Activated CD4-positive, alpha-beta memory T cell treated with anti-CD3 and anti-CD28 coated beads, Interleukin-2, amount 10 ng/mL, durations not matched to agents 7 days and 5 days (primary cell): ENCODE results near the gene COL5A1. TPM values are rescaled to one million over a fixed set of nuclear protein-coding genes. Genes with fewer than 3 reads are reported as not detected.

Experiments used
- CTCF ChIA-PET: fragments of 350-600 bp; sonication (Branson Sonifier 250); formaldehyde crosslinking; loops from one replicate; lab custom pipeline; 2021; ENCODE audit warnings: antibody characterized with exemption, inconsistent platforms; lab: Charles Lee
- POLR2A ChIA-PET: fragments of 350-600 bp; sonication (Branson Sonifier 250); formaldehyde crosslinking; loops from one replicate; lab custom pipeline; 2021; ENCODE audit warnings: antibody characterized with exemption; lab: Charles Lee
- DNase-seq: peaks from one replicate; pipeline ENCODE4 v3.0.0-alpha.2; 2020
- H3K27ac Mint-ChIP-seq: one replicate; pipeline ENCODE4 v1.8.0; 2021; ENCODE audit warnings: mild to moderate bottlenecking, mixed read lengths
- H3K27me3 Mint-ChIP-seq: one replicate; pipeline ENCODE4 v1.8.0; 2021; ENCODE audit warnings: mixed read lengths
- H3K36me3 Mint-ChIP-seq: one replicate; pipeline ENCODE4 v1.8.0; 2021; ENCODE audit warnings: low read depth, mixed read lengths
- H3K4me1 Mint-ChIP-seq: one replicate; pipeline ENCODE4 v1.8.0; 2021; ENCODE audit warnings: mixed read lengths
- H3K4me3 Mint-ChIP-seq: one replicate; pipeline ENCODE4 v1.8.0; 2021; ENCODE audit warnings: mild to moderate bottlenecking, mixed read lengths
- H3K9me3 Mint-ChIP-seq: one replicate; pipeline ENCODE4 v1.8.0; 2021; ENCODE audit warnings: mixed read lengths
- total RNA-seq, 2 experiments: library from RNA; stranded (reverse); gene quantifications; one replicate each; pipeline ENCODE4 v1.2.3, GENCODE V29; 2021

COL5A1 gene
- total RNA-seq, 2 experiments from 2014 or later = 0.10 to 0.13 TPM

GRCh38 chr9:134655101-134655500 is 13.5 kb downstream of the COL5A1 start:
- no peak for DNase-seq
- Mint-ChIP-seq H3K9me3 (peaks cover 6% of the 10 kb centered on the region), H3K27me3 (no peaks in the 10 kb centered on the region), H3K36me3 (no peaks in the 10 kb centered on the region), H3K4me3 (no peak overlapping the region), H3K4me1 (no peaks in the 10 kb centered on the region), H3K27ac (no peak overlapping the region)
- ChIA-PET CTCF (no interaction called here), POLR2A (no interaction called here)

- peaks cover 12% of the 10 kb centered on the region for H3K9me3 Mint-ChIP-seq
- POLR2A ChIA-PET = no interaction called here
- H3K4me3 Mint-ChIP-seq = no peak overlapping the region
- CTCF ChIA-PET = no interaction called here
- no peak for DNase-seq
- H3K27me3 Mint-ChIP-seq = no peaks in the 10 kb centered on the region
- no peak overlapping the region for H3K27ac Mint-ChIP-seq
- H3K36me3 Mint-ChIP-seq = no peaks in the 10 kb centered on the region
- H3K4me1 Mint-ChIP-seq = no peaks in the 10 kb centered on the region
These were observed 14.2 kb downstream of the COL5A1 start for GRCh38 chr9:134655586-134656333.

- Mint-ChIP-seq H3K27me3 (no peaks in the 10 kb centered on the region), H3K4me3 (no peak overlapping the region), H3K27ac (no peak overlapping the region), H3K4me1 (no peaks in the 10 kb centered on the region), H3K36me3 (no peaks in the 10 kb centered on the region), H3K9me3 (peaks cover 16% of the 10 kb centered on the region)
- POLR2A ChIA-PET = no interaction called here
- no peak for DNase-seq
- CTCF ChIA-PET = no interaction called here
These were observed 14.9 kb downstream of the COL5A1 start for GRCh38 chr9:134656334-134657006.

GRCh38 chr9:134657666-134658377 is 16.2 kb downstream of the COL5A1 start:
- Mint-ChIP-seq H3K27ac (no peak overlapping the region), H3K4me1 (no peaks in the 10 kb centered on the region), H3K4me3 (no peak overlapping the region), H3K27me3 (no peaks in the 10 kb centered on the region), H3K9me3 (peaks cover 16% of the 10 kb centered on the region), H3K36me3 (no peaks in the 10 kb centered on the region)
- POLR2A ChIA-PET = no interaction called here
- CTCF ChIA-PET = no interaction called here
- no peak for DNase-seq

- H3K4me3 Mint-ChIP-seq = no peak overlapping the region
- H3K27me3 Mint-ChIP-seq = no peaks in the 10 kb centered on the region
- no peaks in the 10 kb centered on the region for H3K4me1 Mint-ChIP-seq
- H3K27ac Mint-ChIP-seq = no peak overlapping the region
- POLR2A ChIA-PET = no interaction called here
- H3K36me3 Mint-ChIP-seq = no peaks in the 10 kb centered on the region
- peaks cover 16% of the 10 kb centered on the region for H3K9me3 Mint-ChIP-seq
- DNase-seq = no peak
- CTCF ChIA-PET = no interaction called here
These were observed 16.9 kb downstream of the COL5A1 start for GRCh38 chr9:134658378-134658955.

GRCh38 chr9:134659688-134660131 is 18.1 kb downstream of the COL5A1 start:
- DNase-seq = no peak
- Mint-ChIP-seq H3K36me3 (no peaks in the 10 kb centered on the region), H3K27me3 (no peaks in the 10 kb centered on the region), H3K27ac (no peak overlapping the region), H3K9me3 (peaks cover 16% of the 10 kb centered on the region), H3K4me1 (no peaks in the 10 kb centered on the region), H3K4me3 (no peak overlapping the region)
- CTCF ChIA-PET = no interaction called here
- POLR2A ChIA-PET = no interaction called here

- no peak for DNase-seq
- CTCF ChIA-PET = no interaction called here
- no peak overlapping the region for H3K4me3 Mint-ChIP-seq
- no peaks in the 10 kb centered on the region for H3K36me3 Mint-ChIP-seq
- H3K27me3 Mint-ChIP-seq = no peaks in the 10 kb centered on the region
- H3K4me1 Mint-ChIP-seq = no peaks in the 10 kb centered on the region
- POLR2A ChIA-PET = no interaction called here
- H3K27ac Mint-ChIP-seq = no peak overlapping the region
- H3K9me3 Mint-ChIP-seq = peaks cover 16% of the 10 kb centered on the region
These were observed 18.8 kb downstream of the COL5A1 start for GRCh38 chr9:134660407-134660806.

- Mint-ChIP-seq H3K27ac (no peak overlapping the region), H3K4me1 (no peaks in the 10 kb centered on the region), H3K9me3 (peaks cover 16% of the 10 kb centered on the region), H3K36me3 (no peaks in the 10 kb centered on the region), H3K4me3 (no peak overlapping the region), H3K27me3 (no peaks in the 10 kb centered on the region)
- CTCF ChIA-PET = no interaction called here
- DNase-seq = no peak
- POLR2A ChIA-PET = no interaction called here
These were observed 19.7 kb downstream of the COL5A1 start for GRCh38 chr9:134661299-134661698.

- Mint-ChIP-seq H3K27ac (no peak overlapping the region), H3K4me1 (peaks cover 3% of the 10 kb centered on the region), H3K36me3 (no peaks in the 10 kb centered on the region), H3K27me3 (no peaks in the 10 kb centered on the region), H3K9me3 (peaks cover 16% of the 10 kb centered on the region), H3K4me3 (no peak overlapping the region)
- POLR2A ChIA-PET = no interaction called here
- no peak for DNase-seq
- CTCF ChIA-PET = interaction anchor here (0.7 kb wide), 2 partner anchors 9 to 29 kb away, joined by 3 to 4 read pairs; no protein-coding TSS in a partner anchor
These were observed 20.2 kb downstream of the COL5A1 start for GRCh38 chr9:134661791-134662142.

GRCh38 chr9:134662143-134662876 is 20.7 kb downstream of the COL5A1 start:
- H3K4me1 Mint-ChIP-seq = peaks cover 3% of the 10 kb centered on the region
- no peaks in the 10 kb centered on the region for H3K36me3 Mint-ChIP-seq
- H3K27me3 Mint-ChIP-seq = no peaks in the 10 kb centered on the region
- no peak overlapping the region for H3K27ac Mint-ChIP-seq
- H3K9me3 Mint-ChIP-seq = peaks cover 16% of the 10 kb centered on the region
- DNase-seq = no peak
- H3K4me3 Mint-ChIP-seq = no peak overlapping the region
- ChIA-PET POLR2A (no interaction called here), CTCF (interaction anchor here (0.7 kb wide), 2 partner anchors 8 to 29 kb away, joined by 3 to 4 read pairs; no protein-coding TSS in a partner anchor)

GRCh38 chr9:134663084-134663483 is 21.5 kb downstream of the COL5A1 start:
- Mint-ChIP-seq H3K27me3 (no peaks in the 10 kb centered on the region), H3K9me3 (peaks cover 16% of the 10 kb centered on the region), H3K36me3 (no peaks in the 10 kb centered on the region), H3K4me1 (peaks cover 3% of the 10 kb centered on the region), H3K4me3 (no peak overlapping the region), H3K27ac (no peak overlapping the region)
- ChIA-PET POLR2A (no interaction called here), CTCF (no interaction called here)
- no peak for DNase-seq

- Mint-ChIP-seq H3K27me3 (no peaks in the 10 kb centered on the region), H3K4me1 (peaks cover 3% of the 10 kb centered on the region), H3K4me3 (no peak overlapping the region), H3K9me3 (peaks cover 16% of the 10 kb centered on the region), H3K36me3 (no peaks in the 10 kb centered on the region), H3K27ac (no peak overlapping the region)
- no peak for DNase-seq
- CTCF ChIA-PET = no interaction called here
- POLR2A ChIA-PET = no interaction called here
These were observed 22.3 kb downstream of the COL5A1 start for GRCh38 chr9:134663753-134664415.
